Measurements from ENCODE around the gene IGFBP7.

IGFBP7 gene

GRCh38 chr4:57116245-57116644 is 6.1 kb upstream of the IGFBP7 start:
- ChIA-PET POLR2A (no interaction called here), CTCF (interaction anchor here (0.7 kb wide), 2 partner anchors 67 to 82 kb away, joined by 3 to 4 read pairs; no protein-coding TSS in a partner anchor)
- no peak overlapping the region for H3K4me3 ChIP-seq (ENCODE audit: low read depth, low read length)
- DNase-seq (ENCODE audit: low read depth, low spot score) = no peak
- TF ChIP-seq, protein P1, sequence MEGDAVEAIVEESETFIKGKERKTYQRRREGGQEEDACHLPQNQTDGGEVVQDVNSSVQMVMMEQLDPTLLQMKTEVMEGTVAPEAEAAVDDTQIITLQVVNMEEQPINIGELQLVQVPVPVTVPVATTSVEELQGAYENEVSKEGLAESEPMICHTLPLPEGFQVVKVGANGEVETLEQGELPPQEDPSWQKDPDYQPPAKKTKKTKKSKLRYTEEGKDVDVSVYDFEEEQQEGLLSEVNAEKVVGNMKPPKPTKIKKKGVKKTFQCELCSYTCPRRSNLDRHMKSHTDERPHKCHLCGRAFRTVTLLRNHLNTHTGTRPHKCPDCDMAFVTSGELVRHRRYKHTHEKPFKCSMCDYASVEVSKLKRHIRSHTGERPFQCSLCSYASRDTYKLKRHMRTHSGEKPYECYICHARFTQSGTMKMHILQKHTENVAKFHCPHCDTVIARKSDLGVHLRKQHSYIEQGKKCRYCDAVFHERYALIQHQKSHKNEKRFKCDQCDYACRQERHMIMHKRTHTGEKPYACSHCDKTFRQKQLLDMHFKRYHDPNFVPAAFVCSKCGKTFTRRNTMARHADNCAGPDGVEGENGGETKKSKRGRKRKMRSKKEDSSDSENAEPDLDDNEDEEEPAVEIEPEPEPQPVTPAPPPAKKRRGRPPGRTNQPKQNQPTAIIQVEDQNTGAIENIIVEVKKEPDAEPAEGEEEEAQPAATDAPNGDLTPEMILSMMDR (IDR thresholded peaks at IDR 0.05; ENCODE audit: insufficient read depth, low read length, missing control alignments) = no peak

- ChIA-PET POLR2A (no interaction called here), CTCF (no interaction called here)
- no peak for DNase-seq (ENCODE audit: low read depth, low spot score)
- H3K4me3 ChIP-seq (ENCODE audit: low read depth, low read length) = no peak overlapping the region
- TF ChIP-seq, protein P1 (IDR thresholded peaks at IDR 0.05; ENCODE audit: insufficient read depth, low read length, missing control alignments) = no peak
These were observed 4.8 kb upstream of the IGFBP7 start for GRCh38 chr4:57114973-57115372.

DNA sequence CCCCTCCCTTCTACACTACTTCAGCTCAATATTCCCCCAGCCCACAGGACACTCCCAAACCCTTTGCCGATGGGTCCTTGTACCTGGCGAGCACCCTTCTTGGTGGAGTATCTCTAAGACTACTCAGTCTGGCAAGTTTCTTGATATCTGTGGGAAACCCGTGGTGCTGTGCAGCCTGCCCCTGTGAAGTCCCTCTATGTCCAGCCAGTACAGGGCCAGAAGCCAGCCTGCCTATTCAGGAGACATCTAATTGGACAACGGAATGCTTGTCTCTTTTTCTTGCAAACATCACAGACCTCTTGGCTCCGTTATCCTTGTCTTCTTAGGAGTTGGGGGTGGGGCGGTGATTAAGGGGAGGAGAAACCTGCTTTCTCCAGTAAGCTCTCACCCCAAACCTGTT is 3.7 kb upstream of the IGFBP7 start:
- no peak overlapping the region for H3K4me3 ChIP-seq (ENCODE audit: low read depth, low read length)
- CTCF ChIA-PET = interaction anchor here (1.7 kb wide), 1 partner anchor 49 kb away, joined by 5 read pairs; no protein-coding TSS in a partner anchor
- TF ChIP-seq, protein P1 (IDR thresholded peaks at IDR 0.05; ENCODE audit: insufficient read depth, low read length, missing control alignments) = no peak
- no peak for DNase-seq (ENCODE audit: low read depth, low spot score)
- POLR2A ChIA-PET = no interaction called here

- ChIA-PET POLR2A (interaction anchor here (0.8 to 1.9 kb wide), 10 partner anchors 8 to 85 kb away, joined by 3 to 18 read pairs (median 4); no protein-coding TSS in a partner anchor), CTCF (interaction anchor here (1.0 to 1.5 kb wide), 3 partner anchors 10 to 53 kb away, joined by 3 to 7 read pairs (median 4); no protein-coding TSS in a partner anchor)
- H3K4me3 ChIP-seq (ENCODE audit: low read depth, low read length) = peak overlapping the region; percentile 82
- DNase-seq (ENCODE audit: low read depth, low spot score) = no peak
- TF ChIP-seq, protein P1 (IDR thresholded peaks at IDR 0.05; ENCODE audit: insufficient read depth, low read length, missing control alignments) = no peak
These were observed 691 bp upstream of the IGFBP7 start for GRCh38 chr4:57110640-57111511.

DNA sequence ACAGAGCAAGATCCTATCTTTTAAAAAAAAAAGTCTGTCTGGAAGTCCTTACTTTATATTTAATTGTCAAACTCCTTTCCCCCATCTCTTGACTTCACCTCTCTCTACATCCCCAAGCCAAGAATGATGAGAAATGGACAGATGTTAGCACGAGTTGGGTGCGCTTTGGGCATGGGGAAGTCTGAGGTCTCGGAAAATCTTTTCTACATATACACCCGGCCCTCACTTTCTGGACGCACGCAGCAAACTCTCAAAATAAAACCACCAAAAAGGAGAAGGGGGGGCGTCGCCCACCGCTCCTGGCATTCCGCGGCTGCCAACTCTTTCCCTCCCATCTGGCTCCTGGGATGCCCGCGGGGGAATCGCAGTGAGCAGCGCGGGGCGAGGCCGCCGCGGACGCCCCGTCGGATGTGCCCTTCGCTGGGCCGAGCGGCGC is 756 bp downstream of the IGFBP7 start:
- ChIA-PET CTCF (interaction anchor here (1.0 to 1.6 kb wide), 3 partner anchors 54 to 86 kb away, joined by 3 to 8 read pairs (median 6); no protein-coding TSS in a partner anchor), POLR2A (interaction anchor here (0.7 to 2.0 kb wide), 4 partner anchors 10 to 132 kb away, joined by 3 to 9 read pairs (median 5); partner anchors contain the start of gene NOA1)
- DNase-seq (ENCODE audit: low read depth, low spot score) = no peak
- H3K4me3 ChIP-seq (ENCODE audit: low read depth, low read length) = peak overlapping the region; percentile 82
- TF ChIP-seq, protein P1 (IDR thresholded peaks at IDR 0.05; ENCODE audit: insufficient read depth, low read length, missing control alignments) = no peak

DNA sequence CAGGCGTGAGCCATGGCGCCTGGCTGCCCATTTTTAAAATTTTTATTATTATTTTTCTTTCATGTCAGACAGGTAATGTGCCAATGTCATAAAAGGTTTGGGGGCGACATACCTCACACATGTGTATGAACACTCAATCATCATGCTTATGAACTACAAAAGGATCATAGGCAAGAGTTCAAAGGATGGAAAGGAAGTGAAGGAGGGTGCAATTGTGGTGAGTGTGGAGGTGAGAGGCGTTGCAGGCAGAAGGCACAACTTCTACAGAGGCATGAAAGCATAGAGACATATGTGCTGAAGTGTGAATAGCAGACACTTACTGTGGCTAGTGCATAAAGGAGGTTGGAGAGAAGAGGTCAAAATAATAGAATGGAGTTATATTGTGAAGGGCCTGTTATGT is 4.0 kb downstream of the IGFBP7 start:
- TF ChIP-seq, protein P1 (IDR thresholded peaks at IDR 0.05; ENCODE audit: insufficient read depth, low read length, missing control alignments) = no peak
- peak overlapping the region; percentile 32 for H3K4me3 ChIP-seq (ENCODE audit: low read depth, low read length)
- ChIA-PET POLR2A (interaction anchor here (1.0 to 1.6 kb wide), 2 partner anchors 25 to 31 kb away, joined by 3 to 4 read pairs; no protein-coding TSS in a partner anchor), CTCF (interaction anchor here (0.9 to 2.0 kb wide), 4 partner anchors 41 to 68 kb away, joined by 3 to 8 read pairs (median 4); no protein-coding TSS in a partner anchor)
- DNase-seq (ENCODE audit: low read depth, low spot score) = no peak

Data from AG04449 (cell line).